A172 (cell line): ENCODE data around the gene CEND1. TPM values are rescaled to one million over a fixed set of nuclear protein-coding genes. Genes with fewer than 3 reads are reported as not detected.
A peak's percentile ranks its signal among the peaks of the same experiment; 100 is the strongest.

Source experiments
- DNase-seq: peaks from one replicate; pipeline ENCODE4 v3.0.0-alpha.2; 2015; ENCODE audit warnings: low spot score
- total RNA-seq: library from RNA; depleted of rRNA; stranded (reverse); fragments of >200 nt; shearing (Covaris generic); gene quantifications from 2 replicates; pipeline ENCODE4 v1.2.3, GENCODE V29; 2014

CEND1 gene
- total RNA-seq, 1 experiment from 2014 or later = not detected

GRCh38 chr11:827146-827896 lies 37.4 kb upstream of the CEND1 start:
- DNase-seq = no peak

DNA sequence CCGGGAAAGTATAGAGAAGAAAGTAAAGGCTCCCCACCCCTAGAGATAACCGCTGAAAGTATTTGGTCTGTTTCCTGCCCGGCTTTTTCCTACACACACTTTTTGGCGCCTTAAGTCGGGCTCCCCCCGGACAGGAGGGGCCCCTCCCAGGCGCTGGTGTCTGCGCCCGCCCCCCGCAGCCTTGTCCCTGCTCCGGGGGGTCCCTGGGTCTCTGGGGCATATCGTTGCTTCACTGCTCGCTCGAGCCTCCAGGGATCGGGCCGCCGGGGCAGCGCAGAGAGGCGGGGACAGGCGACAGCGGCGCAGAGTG lies 36.9 kb upstream of the CEND1 start:
- no peak for DNase-seq

DNA sequence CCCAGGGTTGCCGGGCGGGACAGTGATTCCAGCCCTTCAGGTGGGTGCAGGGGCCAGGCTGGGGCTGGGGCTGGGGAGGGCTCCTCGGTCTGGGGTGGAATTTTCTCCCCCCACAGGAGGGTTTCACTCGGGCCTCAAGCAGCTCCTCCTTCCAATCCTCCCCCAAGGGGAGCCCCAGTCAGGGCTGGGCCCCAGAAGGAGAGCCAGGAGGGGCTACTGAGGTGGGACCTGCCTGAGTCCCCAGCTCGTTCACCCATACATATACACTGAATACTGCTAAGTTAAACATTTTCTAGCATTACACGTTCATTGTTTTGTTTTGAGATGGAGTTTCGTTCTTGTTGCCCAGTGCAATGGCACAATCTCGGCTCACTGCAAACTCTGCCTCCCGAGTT lies 36.3 kb upstream of the CEND1 start:
- DNase-seq = no peak

DNA sequence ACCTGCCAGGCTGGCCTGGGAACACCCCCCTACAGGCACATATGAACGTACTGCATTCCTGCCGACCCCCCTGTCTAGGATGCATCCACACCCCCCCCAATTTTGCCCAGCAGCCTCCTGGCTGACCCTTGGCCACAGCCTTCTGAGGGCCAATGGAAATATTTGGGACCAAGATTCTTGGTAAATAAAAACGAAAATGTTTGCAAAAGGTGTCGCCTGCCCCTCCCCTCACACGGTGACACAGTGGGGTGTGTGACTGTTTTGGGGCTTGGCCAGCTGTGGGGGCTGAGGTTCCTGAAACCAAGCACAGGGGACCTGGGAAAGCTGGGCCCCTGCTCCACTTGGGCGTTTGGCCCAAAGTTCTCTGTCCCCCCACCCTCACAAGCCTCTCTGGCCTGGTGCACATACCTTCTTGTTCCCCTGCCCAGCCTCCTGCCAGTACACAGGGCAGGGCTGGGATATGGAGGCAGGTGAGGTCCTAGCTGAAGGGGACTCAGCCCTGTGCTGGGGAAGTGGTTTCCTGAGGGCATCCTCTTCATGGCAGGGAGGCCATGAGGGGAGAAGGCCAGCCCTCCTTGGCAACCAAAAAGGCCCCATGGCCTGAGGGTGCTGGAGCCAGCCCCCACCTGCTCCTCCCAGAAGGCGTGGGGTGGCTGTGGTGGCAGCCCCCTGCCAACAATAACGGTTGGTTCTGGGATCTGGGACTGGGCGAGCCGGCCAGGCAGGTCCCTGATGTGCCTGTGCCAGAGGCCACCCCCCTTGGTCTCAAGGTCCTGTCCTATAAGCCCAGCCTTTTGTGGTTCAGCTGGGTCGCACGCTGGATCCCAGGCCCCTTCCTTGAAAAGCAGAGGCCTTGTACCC lies 35.7 kb upstream of the CEND1 start:
- no peak for DNase-seq

DNA sequence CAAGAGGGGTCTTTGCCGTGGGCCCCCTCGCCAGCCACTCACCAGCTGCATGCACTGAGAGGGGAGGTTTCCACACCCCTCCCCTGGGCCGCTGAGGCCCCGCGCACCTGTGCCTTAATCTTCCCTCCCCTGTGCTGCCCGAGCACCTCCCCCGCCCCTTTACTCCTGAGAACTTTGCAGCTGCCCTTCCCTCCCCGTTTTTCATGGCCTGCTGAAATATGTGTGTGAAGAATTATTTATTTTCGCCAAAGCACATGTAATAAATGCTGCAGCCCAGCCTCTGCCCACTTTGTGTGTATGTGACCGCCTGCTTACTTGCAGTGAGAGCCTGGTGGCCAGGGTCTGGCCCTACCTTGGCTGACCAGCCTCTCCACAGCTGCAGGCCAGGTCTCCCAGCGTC lies 35.1 kb upstream of the CEND1 start:
- no peak for DNase-seq

DNA sequence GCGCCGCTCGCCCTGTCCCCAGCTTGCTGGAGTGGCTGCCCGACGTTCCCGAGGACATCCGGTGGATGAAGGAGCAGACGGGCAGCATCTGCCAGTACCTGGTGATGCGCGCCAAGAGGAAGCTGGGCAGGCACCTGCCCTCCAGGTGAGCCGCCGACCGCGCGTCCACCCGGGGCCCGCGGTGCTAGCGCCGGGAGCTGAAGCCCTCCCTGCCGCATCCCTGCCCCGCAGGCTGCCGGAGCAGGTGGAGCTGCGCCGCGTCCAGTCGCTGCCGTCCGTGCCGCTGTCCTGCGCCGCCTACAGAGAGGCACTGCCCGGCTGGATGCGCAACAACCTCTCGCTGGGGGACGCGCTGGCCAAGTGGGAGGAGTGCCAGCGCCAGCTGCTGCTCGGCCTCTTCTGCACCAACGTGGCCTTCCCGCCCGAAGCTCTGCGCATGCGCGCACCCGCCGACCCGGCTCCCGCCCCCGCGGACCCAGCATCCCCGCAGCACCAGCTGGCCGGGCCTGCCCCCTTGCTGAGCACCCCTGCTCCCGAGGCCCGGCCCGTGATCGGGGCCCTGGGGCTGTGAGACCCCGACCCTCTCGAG lies 34.5 kb upstream of the CEND1 start:
- DNase-seq = no peak

- no peak for DNase-seq
Observed at GRCh38 chr11:823441-824291, 33.8 kb upstream of the CEND1 start.

DNA sequence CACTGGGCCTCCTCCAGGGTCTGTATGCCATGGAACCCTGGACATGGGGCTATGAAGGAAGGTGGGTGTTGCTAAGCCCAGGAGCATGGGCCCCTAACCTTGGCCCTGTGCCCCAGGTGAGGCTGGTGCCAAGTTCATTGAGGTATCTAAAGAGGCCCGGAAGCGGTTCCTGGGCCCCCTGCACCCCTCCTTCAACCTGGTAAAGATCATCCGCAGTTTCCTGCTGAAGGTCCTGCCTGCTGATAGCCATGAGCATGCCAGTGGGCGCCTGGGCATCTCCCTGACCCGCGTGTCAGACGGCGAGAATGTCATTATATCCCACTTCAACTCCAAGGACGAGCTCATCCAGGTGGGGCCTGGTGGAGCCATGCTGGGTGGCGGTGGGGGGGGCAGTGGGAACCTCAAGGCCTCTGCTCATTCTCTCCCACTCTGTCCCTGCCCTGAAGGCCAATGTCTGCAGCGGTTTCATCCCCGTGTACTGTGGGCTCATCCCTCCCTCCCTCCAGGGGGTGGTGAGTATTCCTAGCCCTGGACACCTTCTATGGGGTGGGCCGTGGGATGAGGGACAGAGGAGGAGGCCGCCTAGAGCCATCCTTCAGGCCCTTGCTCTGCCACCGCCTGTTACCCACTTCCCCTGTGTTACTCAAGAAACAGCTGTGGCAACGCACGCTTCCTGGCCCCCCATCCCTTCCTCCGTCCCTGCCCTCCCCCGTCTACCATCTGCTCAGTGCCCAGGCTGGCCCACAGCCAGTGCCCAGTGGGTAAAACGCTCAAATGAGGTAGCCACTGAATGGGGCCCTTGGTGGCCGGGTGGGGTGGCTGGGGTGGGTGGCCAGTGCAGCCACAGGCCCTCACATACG lies 31.9 kb upstream of the CEND1 start:
- DNase-seq = peak; percentile 60

- DNase-seq = peak; percentile 95
Observed at GRCh38 chr11:820655-821511, 31.0 kb upstream of the CEND1 start.

- peak; percentile 88 for DNase-seq
Observed at GRCh38 chr11:819943-820649, 30.2 kb upstream of the CEND1 start.

DNA sequence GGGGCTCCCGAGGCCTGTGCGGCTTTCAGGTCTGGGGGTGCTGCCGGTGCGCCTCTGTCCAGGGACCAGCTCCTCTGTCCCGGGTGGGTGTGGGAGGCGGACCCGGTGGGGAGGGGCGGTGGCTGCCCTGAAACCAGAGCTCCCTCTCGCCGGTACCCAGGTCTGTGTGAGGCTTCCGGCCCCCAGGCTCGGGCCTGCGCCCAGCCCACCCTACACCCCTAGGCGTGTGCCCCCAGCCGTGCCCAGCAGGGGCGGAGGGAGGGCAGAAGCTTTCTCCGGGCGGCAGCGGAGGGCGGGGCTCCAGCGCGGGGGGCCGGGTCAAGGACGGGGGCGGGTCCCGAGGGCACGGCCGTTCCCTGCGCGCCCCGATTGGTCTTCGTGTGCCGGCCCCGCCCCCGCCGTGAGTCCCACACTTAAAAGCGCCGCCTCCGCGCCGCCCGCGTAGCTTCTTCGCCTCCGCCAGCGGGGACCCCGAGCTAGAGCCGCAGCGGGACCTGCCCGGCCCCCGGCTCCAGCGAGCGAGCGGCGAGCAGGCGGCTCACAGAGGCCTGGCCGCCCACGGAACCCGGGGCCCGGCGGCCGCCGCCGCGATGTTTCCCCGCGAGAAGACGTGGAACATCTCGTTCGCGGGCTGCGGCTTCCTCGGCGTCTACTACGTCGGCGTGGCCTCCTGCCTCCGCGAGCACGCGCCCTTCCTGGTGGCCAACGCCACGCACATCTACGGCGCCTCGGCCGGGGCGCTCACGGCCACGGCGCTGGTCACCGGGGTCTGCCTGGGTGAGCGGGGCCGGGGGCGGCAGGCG lies 29.4 kb upstream of the CEND1 start:
- peak; percentile 70 for DNase-seq

- peak; percentile 46 for DNase-seq
Observed at GRCh38 chr11:818396-819128, 28.7 kb upstream of the CEND1 start, which contains the start of gene PNPLA2. Gene PNPLA2, plus strand, starts transcription at chr11:818914. Its CDS starts 805 bp downstream, at chr11:819719.

DNA sequence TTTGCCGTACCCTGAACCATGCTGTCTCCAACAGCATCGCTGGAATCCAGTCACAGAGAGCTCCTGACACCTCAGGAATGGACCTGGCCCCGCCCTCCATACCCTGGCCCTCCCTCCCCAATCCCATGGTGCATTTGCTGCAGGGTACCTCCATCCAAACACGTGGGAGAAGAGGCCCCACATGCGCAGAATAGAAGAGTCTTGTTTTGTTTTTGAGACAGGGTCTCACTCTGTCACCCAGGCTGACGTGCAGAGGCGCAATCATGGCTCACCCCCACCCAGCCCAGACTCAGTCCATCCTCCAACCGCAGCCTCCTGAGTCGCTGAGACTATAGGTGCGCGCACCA lies 26.5 kb upstream of the CEND1 start:
- DNase-seq = no peak

DNA sequence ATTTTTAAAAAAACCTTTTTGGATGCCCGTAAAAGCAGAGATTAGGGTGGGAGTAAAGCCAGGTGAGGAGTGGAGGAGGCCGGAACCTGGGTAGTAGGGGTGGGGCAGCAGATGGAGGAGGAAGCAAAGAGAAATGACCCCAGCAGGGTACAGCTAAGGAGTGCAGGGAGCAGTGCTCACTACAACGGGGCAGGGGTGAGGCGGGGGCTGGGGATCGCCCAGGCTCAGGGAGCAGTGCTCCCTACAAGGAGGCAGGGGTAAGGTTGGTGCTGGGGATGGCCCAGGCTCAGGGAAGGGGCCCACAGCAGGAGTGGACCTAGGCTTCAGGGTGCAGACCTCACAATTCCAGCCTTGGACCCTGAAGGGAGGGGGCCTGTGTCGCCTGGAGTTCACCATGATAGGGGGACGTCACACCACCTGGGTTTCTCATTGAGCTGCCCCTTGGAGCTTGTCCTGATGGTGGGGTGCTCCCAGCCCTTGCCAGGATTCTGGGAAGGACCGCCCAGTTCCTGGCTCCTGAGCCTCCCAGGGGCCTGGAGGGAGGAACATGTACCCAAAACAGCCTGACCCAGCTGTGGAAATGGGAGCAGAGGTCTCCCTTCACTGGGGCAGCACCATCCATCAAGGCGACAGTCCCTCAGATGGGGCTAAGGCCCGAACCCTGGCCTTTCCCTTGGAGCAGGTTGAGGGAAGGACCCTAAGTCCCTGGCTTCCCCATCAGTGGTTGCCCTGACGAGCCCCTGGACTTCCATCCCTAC lies 26.0 kb upstream of the CEND1 start:
- DNase-seq = no peak

DNA sequence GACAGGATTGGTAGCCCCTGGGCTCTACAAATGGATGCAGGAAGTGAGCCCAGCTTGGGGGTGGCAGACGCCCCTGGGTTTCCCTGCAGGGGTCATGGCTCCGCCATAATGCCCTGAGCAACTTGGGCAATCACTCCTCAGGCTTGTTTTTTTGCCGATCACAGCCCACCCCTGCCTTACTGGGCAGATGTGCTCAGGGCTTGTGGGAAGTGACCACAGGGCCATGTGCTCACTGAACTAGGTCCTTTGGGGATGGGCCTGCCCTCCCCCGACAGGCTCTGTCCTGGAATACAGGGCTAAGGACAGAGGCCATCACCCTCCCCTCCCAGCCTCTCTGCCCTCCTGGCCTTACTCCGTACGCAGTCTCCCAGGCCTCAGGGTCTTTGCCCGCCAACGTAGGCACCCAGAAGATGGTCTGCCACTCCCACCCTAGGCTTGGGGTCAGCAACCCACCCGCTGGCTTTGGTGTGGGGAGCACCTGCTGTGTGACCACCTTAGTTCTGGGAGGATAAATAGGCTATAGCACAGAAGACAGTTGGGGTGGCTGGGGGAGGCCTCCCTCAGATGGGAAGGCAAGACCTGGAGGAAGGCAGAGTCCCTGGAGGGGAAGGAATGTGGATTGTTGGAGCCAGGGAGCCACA lies 23.7 kb upstream of the CEND1 start:
- DNase-seq = no peak

- DNase-seq = no peak
Observed at GRCh38 chr11:813072-813455, 23.2 kb upstream of the CEND1 start.

- no peak for DNase-seq
Observed at GRCh38 chr11:812390-812789, 22.5 kb upstream of the CEND1 start.
